ENCODE results near the gene UPK3BL2. TPM values are rescaled to one million over a fixed set of nuclear protein-coding genes. Genes with fewer than 3 reads are reported as not detected.
"Not testable (repeated sequence)": the region's sequence is repeated elsewhere in the genome, so short reads cannot be mapped to it uniquely, and the experiment has no call there.

The UPK3BL2 gene
- total RNA-seq, 1 experiment from 2014 or later: 4.6 TPM

DNA sequence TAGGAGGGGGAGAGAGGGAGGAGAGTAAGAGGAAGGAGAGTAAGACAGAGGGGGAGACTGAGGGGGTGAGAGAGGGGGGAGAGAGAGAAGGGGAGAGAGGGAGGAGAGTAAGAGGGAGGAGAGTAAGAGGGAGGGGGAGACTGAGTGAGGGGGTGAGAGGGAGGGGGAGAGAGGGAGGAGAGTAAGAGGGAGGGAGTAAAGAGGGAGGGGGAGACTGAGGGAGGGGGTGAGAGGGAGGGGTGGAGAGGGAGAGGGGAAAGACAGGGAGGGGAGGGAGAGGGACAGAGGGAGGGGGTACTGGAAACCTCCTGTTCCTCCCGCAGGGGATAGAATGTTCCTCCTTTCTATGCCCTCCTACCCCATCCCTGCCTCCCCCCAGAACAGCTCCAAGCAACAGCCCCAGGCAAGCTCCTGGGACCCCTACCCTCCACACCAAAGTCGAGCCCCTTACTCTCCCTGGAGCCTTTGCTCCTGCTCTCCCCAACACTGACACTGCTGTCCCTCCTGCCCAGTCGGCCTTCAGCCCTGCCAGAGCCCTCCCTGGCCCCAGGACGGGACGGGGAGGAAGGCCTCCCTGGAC lies 30.8 kb downstream of the UPK3BL2 start:
- not testable (repeated sequence) for H3K4me2 ChIP-seq (ENCODE audit: insufficient read depth, insufficient read length, low read length); H2BK20ac ChIP-seq (ENCODE audit: low read depth, low read length, poor library complexity, severe bottlenecking); H3K9ac ChIP-seq (ENCODE audit: extremely low read depth, insufficient read length, low read length); H3K56ac ChIP-seq (ENCODE audit: insufficient read length, low read depth, low read length); H2BK15ac ChIP-seq (ENCODE audit: low read depth, low read length); H3K27ac ChIP-seq (ENCODE audit: insufficient read length, low read depth, low read length); H3K23ac ChIP-seq (ENCODE audit: insufficient read length, low read depth, low read length); H4K91ac ChIP-seq (ENCODE audit: insufficient read length, low read depth, low read length); H3K4me1 ChIP-seq (ENCODE audit: insufficient read depth, low read length); H2BK12ac ChIP-seq (ENCODE audit: insufficient read length, low read depth, low read length); H3K9me3 Mint-ChIP-seq; H4K5ac ChIP-seq (ENCODE audit: insufficient read length, low read depth, low read length); H3K79me2 ChIP-seq (ENCODE audit: insufficient read depth, low read length); H3K4ac ChIP-seq (ENCODE audit: low read depth, low read length); H3K79me1 ChIP-seq (ENCODE audit: insufficient read depth, low read depth, low read length, poor library complexity, severe bottlenecking); H4K8ac ChIP-seq (replicated peaks; ENCODE audit: insufficient read length, low read depth, low read length); H3K27me3 ChIP-seq (ENCODE audit: insufficient read depth, low read length); H3K27me3 Mint-ChIP-seq (ENCODE audit: low read depth); H2BK5ac ChIP-seq (ENCODE audit: insufficient read length, low read length); H3K9me3 ChIP-seq (ENCODE audit: control insufficient read depth, low read depth, low read length); H2AFZ ChIP-seq (ENCODE audit: low read length); H3K14ac ChIP-seq (ENCODE audit: insufficient read depth, low read length); H3K27ac Mint-ChIP-seq; H3K4me1 Mint-ChIP-seq; H3K36me3 Mint-ChIP-seq (ENCODE audit: insufficient read depth in 1 of 3, low read depth in 3 of 3); H3T11ph ChIP-seq (ENCODE audit: low read length); H2BK120ac ChIP-seq (ENCODE audit: low read depth, low read length, poor library complexity, severe bottlenecking); H3K23me2 ChIP-seq (ENCODE audit: insufficient read length, low read depth, low read length, poor library complexity, severe bottlenecking); H4K20me1 ChIP-seq (ENCODE audit: control insufficient read depth, insufficient read depth, insufficient read length); H2AK5ac ChIP-seq (ENCODE audit: insufficient read length, low read length)
- WGBS (ENCODE audit: extremely low coverage, insufficient read length, low lambda C conversion rate): no CpG with 5 or more reads among the region's 5 CpGs
- DNase-seq: peak; percentile 65
- peak overlapping the region in 1 of 2 experiments; percentile 50; a peak in 2 of 5 replicates for H3K4me3 Mint-ChIP-seq
- peak overlapping the region; percentile 64 for H3K18ac ChIP-seq (ENCODE audit: insufficient read length, low read depth, low read length)

DNA sequence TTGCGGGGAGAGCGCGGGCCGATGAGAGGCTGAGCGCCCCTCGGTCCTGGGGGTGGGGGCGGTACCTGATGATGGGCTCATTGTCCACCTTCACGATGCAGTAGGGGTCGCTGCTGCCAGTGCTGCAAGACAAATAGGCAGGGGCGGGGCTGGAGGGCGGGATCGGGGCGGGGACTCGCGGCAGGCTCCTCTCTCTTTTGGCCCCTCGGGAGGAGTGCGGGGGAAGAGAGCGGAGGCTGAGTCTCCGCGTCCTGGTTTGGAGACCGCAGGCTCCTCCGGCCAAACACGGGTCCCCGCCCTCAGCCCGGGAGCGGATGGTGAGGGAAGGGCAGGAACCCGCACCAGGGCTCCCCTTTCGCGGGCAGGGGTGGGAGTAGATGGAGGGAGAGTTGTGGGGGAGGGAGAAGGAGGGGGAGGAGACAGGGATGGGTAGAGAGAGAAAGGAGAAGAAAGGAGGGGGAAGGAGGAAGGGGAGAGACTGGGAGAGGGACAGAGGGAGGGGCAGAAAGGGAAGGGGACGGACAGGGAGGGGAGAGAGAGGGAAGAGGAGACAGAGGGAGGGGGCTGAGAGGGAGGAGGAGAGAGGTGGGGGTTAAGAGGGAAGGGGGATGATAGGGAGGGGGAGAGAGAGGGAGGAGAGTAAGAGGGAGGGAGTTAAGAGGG lies 31.5 kb downstream of the UPK3BL2 start:
- not testable (repeated sequence) for H2AFZ ChIP-seq (ENCODE audit: low read length); H4K8ac ChIP-seq (replicated peaks; ENCODE audit: insufficient read length, low read depth, low read length); H3K9me3 Mint-ChIP-seq; H3K23ac ChIP-seq (ENCODE audit: insufficient read length, low read depth, low read length); H4K91ac ChIP-seq (ENCODE audit: insufficient read length, low read depth, low read length); H2BK120ac ChIP-seq (ENCODE audit: low read depth, low read length, poor library complexity, severe bottlenecking); H2BK5ac ChIP-seq (ENCODE audit: insufficient read length, low read length); H3K79me2 ChIP-seq (ENCODE audit: insufficient read depth, low read length); H4K20me1 ChIP-seq (ENCODE audit: control insufficient read depth, insufficient read depth, insufficient read length); H2BK15ac ChIP-seq (ENCODE audit: low read depth, low read length); H3K4me1 Mint-ChIP-seq; DNase-seq; H3T11ph ChIP-seq (ENCODE audit: low read length); H2AK5ac ChIP-seq (ENCODE audit: insufficient read length, low read length); H3K36me3 Mint-ChIP-seq (ENCODE audit: insufficient read depth in 1 of 3, low read depth in 3 of 3); H3K14ac ChIP-seq (ENCODE audit: insufficient read depth, low read length); H3K4ac ChIP-seq (ENCODE audit: low read depth, low read length); H3K27ac Mint-ChIP-seq; H4K5ac ChIP-seq (ENCODE audit: insufficient read length, low read depth, low read length); H3K27me3 ChIP-seq (ENCODE audit: insufficient read depth, low read length); H3K9ac ChIP-seq (ENCODE audit: extremely low read depth, insufficient read length, low read length); H3K18ac ChIP-seq (ENCODE audit: insufficient read length, low read depth, low read length); H2BK12ac ChIP-seq (ENCODE audit: insufficient read length, low read depth, low read length); H3K4me1 ChIP-seq (ENCODE audit: insufficient read depth, low read length); H3K56ac ChIP-seq (ENCODE audit: insufficient read length, low read depth, low read length); H3K9me3 ChIP-seq (ENCODE audit: control insufficient read depth, low read depth, low read length); H3K23me2 ChIP-seq (ENCODE audit: insufficient read length, low read depth, low read length, poor library complexity, severe bottlenecking); H3K27me3 Mint-ChIP-seq (ENCODE audit: low read depth); H2BK20ac ChIP-seq (ENCODE audit: low read depth, low read length, poor library complexity, severe bottlenecking); H3K4me2 ChIP-seq (ENCODE audit: insufficient read depth, insufficient read length, low read length); H3K4me3 Mint-ChIP-seq; H3K79me1 ChIP-seq (ENCODE audit: insufficient read depth, low read depth, low read length, poor library complexity, severe bottlenecking); H3K27ac ChIP-seq (ENCODE audit: insufficient read length, low read depth, low read length)
- WGBS (ENCODE audit: extremely low coverage, insufficient read length, low lambda C conversion rate): no CpG with 5 or more reads among the region's 30 CpGs

Data from H9 (cell line).